Astrocyte of the spinal cord (primary cell): ENCODE results near the gene LMF2.

Experiments
- DNase-seq: peaks from one replicate; pipeline ENCODE4 v3.0.0; 2011; ENCODE audit warnings: low read depth, low spot score
- H3K4me3 ChIP-seq: 2 replicates; pipeline ENCODE4 v1.5.1; 2011; ENCODE audit warnings: low read depth, mild to moderate bottlenecking, low read length, moderate library complexity
- CTCF ChIP-seq: IDR thresholded peaks from 2 replicates; pipeline ENCODE4 v1.5.1; 2012; ENCODE audit warnings: low read depth, mild to moderate bottlenecking, low read length, inconsistent platforms
- in situ Hi-C: cut with HindIII; loops from 2 replicates; pipeline ENCODE4 v1.10.0; 2017; ENCODE audit warnings: low sequenced_read_pairs

Gene LMF2

GRCh38 chr22:50507421-50507990 is at the start of gene LMF2:
Gene LMF2 (minus strand): TSS chr22:50507702. CDS start chr22:50507675, 27 bp downstream.
- H3K4me3 ChIP-seq, result peak within 1 kb of the TSS; percentile 98
- TF ChIP-seq CTCF, result no peak
- in situ Hi-C loops, result no loop called here
- DNase-seq, result no peak

GRCh38 chr22:50556703-50557102 is 49.2 kb upstream of the LMF2 start:
- H3K4me3 ChIP-seq, result no peak overlapping the region
- TF ChIP-seq CTCF, result no peak
- in situ Hi-C loops, result no loop called here
- DNase-seq, result no peak

GRCh38 chr22:50553310-50553709 is 45.8 kb upstream of the LMF2 start:
- in situ Hi-C loops, result no loop called here
- TF ChIP-seq CTCF, result no peak
- H3K4me3 ChIP-seq, result no peak overlapping the region
- DNase-seq, result no peak

GRCh38 chr22:50551160-50551752 is 43.8 kb upstream of the LMF2 start:
- H3K4me3 ChIP-seq, result no peak overlapping the region
- DNase-seq, result no peak
- TF ChIP-seq CTCF, result no peak
- in situ Hi-C loops, result no loop called here

GRCh38 chr22:50550395-50550794 is 42.9 kb upstream of the LMF2 start:
- DNase-seq, result no peak
- H3K4me3 ChIP-seq, result no peak overlapping the region
- in situ Hi-C loops, result no loop called here
- no peak for TF ChIP-seq CTCF

- no peak for DNase-seq
- no peak for TF ChIP-seq CTCF
- in situ Hi-C loops, result no loop called here
- no peak overlapping the region for H3K4me3 ChIP-seq
Observed at GRCh38 chr22:50548921-50549790, 41.7 kb upstream of the LMF2 start.
